Activated T-cell treated with anti-CD3 and anti-CD28 coated beads, Interleukin-2, amount 50 U/mL, for 72 hours (primary cell): ENCODE data around the gene DCC. TPM values are rescaled to one million over a fixed set of nuclear protein-coding genes. Genes with fewer than 3 reads are reported as not detected.

Experiments
- ATAC-seq, 2 donors: fragments of 150-1000 bp; cut with Tn5 transposase; replicated peaks in 1 of 2; 2 replicates each; pipeline ENCODE4 v1.10.0; 2021; ENCODE audit warnings: moderate library complexity in 2 of 2, mild to moderate bottlenecking in 1 of 2
- DNase-seq, 2 donors: peaks; one replicate each; pipeline ENCODE4 v3.0.0; 2021 to 2022; ENCODE audit warnings: mixed read lengths in 1 of 2
- H3K27ac Mint-ChIP-seq: one replicate; pipeline ENCODE4 v1.8.0; 2022; ENCODE audit warnings: mild to moderate bottlenecking, moderate library complexity, mixed read lengths
- H3K27me3 Mint-ChIP-seq: one replicate; pipeline ENCODE4 v1.8.0; 2022; ENCODE audit warnings: low read depth, mixed read lengths
- H3K36me3 Mint-ChIP-seq, 2 donors: one replicate each; pipeline ENCODE4 v1.8.0; 2022; ENCODE audit warnings: mixed read lengths in 2 of 2, mild to moderate bottlenecking in 1 of 2; ENCODE audit not compliant: insufficient read depth in 2 of 2
- H3K4me1 Mint-ChIP-seq: one replicate; pipeline ENCODE4 v1.8.0; 2022; ENCODE audit warnings: low read depth, mixed read lengths
- H3K4me3 Mint-ChIP-seq, 2 donors: one replicate each; pipeline ENCODE4 v1.8.0; 2022; ENCODE audit warnings: mild to moderate bottlenecking in 2 of 2, mixed read lengths in 2 of 2, moderate library complexity in 2 of 2
- H3K9me3 Mint-ChIP-seq, 2 donors: one replicate each; pipeline ENCODE4 v1.8.0; 2022; ENCODE audit warnings: mixed read lengths in 2 of 2
- total RNA-seq, 2 donors: library from RNA; stranded (reverse); gene quantifications; one replicate each; pipeline ENCODE4 v1.2.3, GENCODE V29; 2022

Gene DCC
- total RNA-seq, 2 donors from 2014 or later, result not detected

GRCh38 chr18:52812834-52813233 is 472.8 kb downstream of the DCC start:
- H3K9me3 Mint-ChIP-seq, result peaks cover 4 to 8% of the 10 kb centered on the region in 2 donors
- ATAC-seq, result no peak
- H3K27ac Mint-ChIP-seq, result no peak overlapping the region
- no peak overlapping the region for H3K4me3 Mint-ChIP-seq
- H3K27me3 Mint-ChIP-seq, result no peaks in the 10 kb centered on the region
- no peaks in the 10 kb centered on the region for H3K36me3 Mint-ChIP-seq
- no peak for DNase-seq
- H3K4me1 Mint-ChIP-seq, result no peaks in the 10 kb centered on the region

GRCh38 chr18:52813635-52814416 is 473.8 kb downstream of the DCC start:
- H3K4me3 Mint-ChIP-seq, result no peak overlapping the region
- H3K27ac Mint-ChIP-seq, result no peak overlapping the region
- no peaks in the 10 kb centered on the region for H3K36me3 Mint-ChIP-seq
- ATAC-seq (no peak), DNase-seq (no peak)
- peaks cover 4 to 8% of the 10 kb centered on the region in 2 donors for H3K9me3 Mint-ChIP-seq
- H3K27me3 Mint-ChIP-seq, result no peaks in the 10 kb centered on the region
- H3K4me1 Mint-ChIP-seq, result no peaks in the 10 kb centered on the region

GRCh38 chr18:52815651-52816050 is 475.7 kb downstream of the DCC start:
- ATAC-seq (no peak), DNase-seq (no peak)
- no peaks in the 10 kb centered on the region for H3K4me1 Mint-ChIP-seq
- H3K9me3 Mint-ChIP-seq, result peaks cover 3 to 4% of the 10 kb centered on the region in 2 donors
- H3K27ac Mint-ChIP-seq, result no peak overlapping the region
- no peak overlapping the region for H3K4me3 Mint-ChIP-seq
- H3K36me3 Mint-ChIP-seq, result no peaks in the 10 kb centered on the region
- H3K27me3 Mint-ChIP-seq, result no peaks in the 10 kb centered on the region

- H3K27me3 Mint-ChIP-seq, result no peaks in the 10 kb centered on the region
- H3K27ac Mint-ChIP-seq, result no peak overlapping the region
- peaks cover 2 to 6% of the 10 kb centered on the region in 2 donors for H3K9me3 Mint-ChIP-seq
- H3K36me3 Mint-ChIP-seq, result no peaks in the 10 kb centered on the region
- DNase-seq, result no peak
- no peak for ATAC-seq
- H3K4me3 Mint-ChIP-seq, result no peak overlapping the region
- no peaks in the 10 kb centered on the region for H3K4me1 Mint-ChIP-seq
Observed at GRCh38 chr18:52816121-52816520, 476.1 kb downstream of the DCC start.

GRCh38 chr18:52822160-52822559 is 482.2 kb downstream of the DCC start:
- no peak overlapping the region for H3K27ac Mint-ChIP-seq
- no peak for ATAC-seq
- no peaks in the 10 kb centered on the region for H3K36me3 Mint-ChIP-seq
- no peak for DNase-seq
- H3K4me3 Mint-ChIP-seq, result no peak overlapping the region
- H3K9me3 Mint-ChIP-seq, result peaks cover 2 to 5% of the 10 kb centered on the region in 2 donors
- no peaks in the 10 kb centered on the region for H3K4me1 Mint-ChIP-seq
- no peaks in the 10 kb centered on the region for H3K27me3 Mint-ChIP-seq

- H3K4me3 Mint-ChIP-seq, result no peak overlapping the region
- H3K27ac Mint-ChIP-seq, result no peak overlapping the region
- ATAC-seq, result no peak
- no peaks in the 10 kb centered on the region for H3K27me3 Mint-ChIP-seq
- H3K9me3 Mint-ChIP-seq, result peaks cover 2 to 5% of the 10 kb centered on the region in 2 donors
- H3K4me1 Mint-ChIP-seq, result no peaks in the 10 kb centered on the region
- DNase-seq, result no peak
- no peaks in the 10 kb centered on the region for H3K36me3 Mint-ChIP-seq
Observed at GRCh38 chr18:52824126-52824525, 484.1 kb downstream of the DCC start.

GRCh38 chr18:52826994-52827393 is 487.0 kb downstream of the DCC start:
- no peak overlapping the region for H3K4me3 Mint-ChIP-seq
- H3K27me3 Mint-ChIP-seq, result no peaks in the 10 kb centered on the region
- H3K27ac Mint-ChIP-seq, result no peak overlapping the region
- ATAC-seq (no peak), DNase-seq (no peak)
- peaks cover 5 to 7% of the 10 kb centered on the region in 2 donors for H3K9me3 Mint-ChIP-seq
- H3K4me1 Mint-ChIP-seq, result no peaks in the 10 kb centered on the region
- no peaks in the 10 kb centered on the region for H3K36me3 Mint-ChIP-seq

- ATAC-seq (no peak), DNase-seq (no peak)
- Mint-ChIP-seq H3K27me3 (no peaks in the 10 kb centered on the region), H3K27ac (no peak overlapping the region), H3K9me3 (peaks cover 5 to 8% of the 10 kb centered on the region in 2 donors), H3K4me1 (no peaks in the 10 kb centered on the region), H3K4me3 (no peak overlapping the region), H3K36me3 (no peaks in the 10 kb centered on the region)
Observed at GRCh38 chr18:52829320-52829719, 489.3 kb downstream of the DCC start.

GRCh38 chr18:52829876-52830405 is 489.9 kb downstream of the DCC start:
- no peaks in the 10 kb centered on the region for H3K36me3 Mint-ChIP-seq
- DNase-seq, result no peak
- no peak overlapping the region for H3K4me3 Mint-ChIP-seq
- H3K4me1 Mint-ChIP-seq, result no peaks in the 10 kb centered on the region
- no peaks in the 10 kb centered on the region for H3K27me3 Mint-ChIP-seq
- H3K9me3 Mint-ChIP-seq, result peaks cover 5 to 8% of the 10 kb centered on the region in 2 donors
- ATAC-seq, result no peak
- no peak overlapping the region for H3K27ac Mint-ChIP-seq

- ATAC-seq, result no peak
- Mint-ChIP-seq H3K27me3 (no peaks in the 10 kb centered on the region), H3K4me1 (no peaks in the 10 kb centered on the region), H3K27ac (no peak overlapping the region), H3K36me3 (no peaks in the 10 kb centered on the region), H3K9me3 (peaks cover 1 to 7% of the 10 kb centered on the region in 2 donors), H3K4me3 (no peak overlapping the region)
- DNase-seq, result no peak
Observed at GRCh38 chr18:52844323-52844722, 504.3 kb downstream of the DCC start.

- Mint-ChIP-seq H3K9me3 (peaks cover 1 to 7% of the 10 kb centered on the region in 2 donors), H3K4me3 (no peak overlapping the region), H3K36me3 (no peaks in the 10 kb centered on the region), H3K27me3 (no peaks in the 10 kb centered on the region), H3K27ac (no peak overlapping the region), H3K4me1 (no peaks in the 10 kb centered on the region)
- no peak for ATAC-seq
- no peak for DNase-seq
Observed at GRCh38 chr18:52845036-52845435, 505.0 kb downstream of the DCC start.

- Mint-ChIP-seq H3K4me3 (no peak overlapping the region), H3K36me3 (no peaks in the 10 kb centered on the region), H3K4me1 (no peaks in the 10 kb centered on the region), H3K9me3 (peaks cover 0 to 1% of the 10 kb centered on the region in 2 donors), H3K27ac (no peak overlapping the region), H3K27me3 (no peaks in the 10 kb centered on the region)
- ATAC-seq (no peak), DNase-seq (no peak)
Observed at GRCh38 chr18:52850031-52850560, 510.1 kb downstream of the DCC start.

GRCh38 chr18:52861558-52861957 is 521.6 kb downstream of the DCC start:
- H3K4me3 Mint-ChIP-seq, result no peak overlapping the region
- H3K4me1 Mint-ChIP-seq, result no peaks in the 10 kb centered on the region
- no peaks in the 10 kb centered on the region for H3K27me3 Mint-ChIP-seq
- no peak for DNase-seq
- H3K27ac Mint-ChIP-seq, result no peak overlapping the region
- peaks cover 0 to 4% of the 10 kb centered on the region in 2 donors for H3K9me3 Mint-ChIP-seq
- ATAC-seq, result no peak
- H3K36me3 Mint-ChIP-seq, result peaks cover 0 to 1% of the 10 kb centered on the region in 2 donors
